ENCODE data around the gene WWP2. TPM values are rescaled to one million over a fixed set of nuclear protein-coding genes. Genes with fewer than 3 reads are reported as not detected.

The WWP2 gene
- total RNA-seq, 1 experiment from 2014 or later: 40.2 TPM

DNA sequence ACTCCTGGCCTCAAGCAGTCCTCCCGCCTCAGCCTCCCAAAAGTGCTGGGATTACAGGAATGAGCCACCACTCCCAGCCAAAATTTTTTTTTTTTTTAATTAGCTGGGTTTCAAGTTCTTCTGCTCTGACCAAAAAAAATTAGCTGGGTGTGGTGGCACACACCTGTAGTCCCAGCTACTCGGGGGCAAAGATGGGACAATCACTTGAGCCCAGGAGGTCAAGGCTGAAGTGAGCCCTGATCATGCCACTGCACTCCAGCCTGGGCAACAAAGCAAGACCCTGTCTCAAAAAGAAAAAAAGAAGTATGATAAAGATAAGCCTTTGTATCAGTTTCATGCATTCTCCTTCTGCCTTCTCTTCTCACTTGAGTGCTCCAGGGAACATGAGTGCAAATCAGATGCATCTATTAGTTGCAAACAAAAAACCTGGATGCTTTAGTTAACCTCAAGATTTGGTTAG, 37.7 kb upstream of the WWP2 start:
- peaks cover 2% of the 10 kb centered on the region; the same call in 1 of the 2 replicates for H3K79me2 ChIP-seq (ENCODE audit: insufficient read depth, low read length)
- H3K4ac ChIP-seq (ENCODE audit: low read depth, low read length): no peak overlapping the region
- H2BK5ac ChIP-seq (ENCODE audit: insufficient read length, low read length): no peak overlapping the region
- Mint-ChIP-seq H3K27me3 (ENCODE audit: low read depth) (no peaks in the 10 kb centered on the region), H3K36me3 (ENCODE audit: insufficient read depth in 1 of 3, low read depth in 3 of 3) (peaks cover 0 to 10% (median 5%) of the 10 kb centered on the region in 3 experiments; a peak in 5 of 7 replicates), H3K27ac (no peak overlapping the region), H3K9me3 (no peaks in the 10 kb centered on the region; a peak in 1 of 5 replicates), H3K4me1 (peaks cover 28 to 38% of the 10 kb centered on the region in 2 experiments), H3K4me3 (no peak overlapping the region)
- H3K4me1 ChIP-seq (ENCODE audit: insufficient read depth, low read length): no peaks in the 10 kb centered on the region; the same call in 1 of the 2 replicates
- H3K27ac ChIP-seq (ENCODE audit: insufficient read length, low read depth, low read length): no peak overlapping the region
- WGBS (ENCODE audit: extremely low coverage, insufficient read length, low lambda C conversion rate): no CpG with 5 or more reads among the region's 2 CpGs
- H2BK15ac ChIP-seq (ENCODE audit: low read depth, low read length): no peak overlapping the region
- no peak overlapping the region for H2AFZ ChIP-seq (ENCODE audit: low read length)
- H3K4me2 ChIP-seq (ENCODE audit: insufficient read depth, insufficient read length, low read length): peak overlapping the region; percentile 78
- no peak overlapping the region for H4K5ac ChIP-seq (ENCODE audit: insufficient read length, low read depth, low read length)
- TF ChIP-seq, protein P1, sequence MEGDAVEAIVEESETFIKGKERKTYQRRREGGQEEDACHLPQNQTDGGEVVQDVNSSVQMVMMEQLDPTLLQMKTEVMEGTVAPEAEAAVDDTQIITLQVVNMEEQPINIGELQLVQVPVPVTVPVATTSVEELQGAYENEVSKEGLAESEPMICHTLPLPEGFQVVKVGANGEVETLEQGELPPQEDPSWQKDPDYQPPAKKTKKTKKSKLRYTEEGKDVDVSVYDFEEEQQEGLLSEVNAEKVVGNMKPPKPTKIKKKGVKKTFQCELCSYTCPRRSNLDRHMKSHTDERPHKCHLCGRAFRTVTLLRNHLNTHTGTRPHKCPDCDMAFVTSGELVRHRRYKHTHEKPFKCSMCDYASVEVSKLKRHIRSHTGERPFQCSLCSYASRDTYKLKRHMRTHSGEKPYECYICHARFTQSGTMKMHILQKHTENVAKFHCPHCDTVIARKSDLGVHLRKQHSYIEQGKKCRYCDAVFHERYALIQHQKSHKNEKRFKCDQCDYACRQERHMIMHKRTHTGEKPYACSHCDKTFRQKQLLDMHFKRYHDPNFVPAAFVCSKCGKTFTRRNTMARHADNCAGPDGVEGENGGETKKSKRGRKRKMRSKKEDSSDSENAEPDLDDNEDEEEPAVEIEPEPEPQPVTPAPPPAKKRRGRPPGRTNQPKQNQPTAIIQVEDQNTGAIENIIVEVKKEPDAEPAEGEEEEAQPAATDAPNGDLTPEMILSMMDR (conservative IDR thresholded peaks at IDR 0.05): no peak
- H3K79me1 ChIP-seq (ENCODE audit: insufficient read depth, low read depth, low read length, poor library complexity, severe bottlenecking): no peaks in the 10 kb centered on the region
- no peak overlapping the region for H3K18ac ChIP-seq (ENCODE audit: insufficient read length, low read depth, low read length)
- H4K91ac ChIP-seq (ENCODE audit: insufficient read length, low read depth, low read length): no peak overlapping the region
- H3K27me3 ChIP-seq (ENCODE audit: insufficient read depth, low read length): no peaks in the 10 kb centered on the region
- H4K8ac ChIP-seq (replicated peaks; ENCODE audit: insufficient read length, low read depth, low read length): no peak overlapping the region
- H3T11ph ChIP-seq (ENCODE audit: low read length): no peak overlapping the region
- no peak overlapping the region for H2AK5ac ChIP-seq (ENCODE audit: insufficient read length, low read length)
- H3K56ac ChIP-seq (ENCODE audit: insufficient read length, low read depth, low read length): no peak overlapping the region
- H2BK120ac ChIP-seq (ENCODE audit: low read depth, low read length, poor library complexity, severe bottlenecking): no peak overlapping the region
- H2BK12ac ChIP-seq (ENCODE audit: insufficient read length, low read depth, low read length): no peak overlapping the region
- no peak overlapping the region for H3K14ac ChIP-seq (ENCODE audit: insufficient read depth, low read length)
- no peak overlapping the region for H2BK20ac ChIP-seq (ENCODE audit: low read depth, low read length, poor library complexity, severe bottlenecking)
- H3K23me2 ChIP-seq (ENCODE audit: insufficient read length, low read depth, low read length, poor library complexity, severe bottlenecking): peaks cover 12% of the 10 kb centered on the region
- H3K23ac ChIP-seq (ENCODE audit: insufficient read length, low read depth, low read length): no peak overlapping the region
- H3K9ac ChIP-seq (ENCODE audit: extremely low read depth, insufficient read length, low read length): no peak overlapping the region
- no peaks in the 10 kb centered on the region for H3K9me3 ChIP-seq (ENCODE audit: control insufficient read depth, low read depth, low read length)
- DNase-seq: no peak
- no peaks in the 10 kb centered on the region for H4K20me1 ChIP-seq (ENCODE audit: control insufficient read depth, insufficient read depth, insufficient read length)

Data from H9 (cell line).